ENCODE measurements around the gene PPP6R1. TPM values are rescaled to one million over a fixed set of nuclear protein-coding genes. Genes with fewer than 3 reads are reported as not detected.

Gene PPP6R1
- total RNA-seq, 1 donor from 2014 or later: 32.5 TPM

DNA sequence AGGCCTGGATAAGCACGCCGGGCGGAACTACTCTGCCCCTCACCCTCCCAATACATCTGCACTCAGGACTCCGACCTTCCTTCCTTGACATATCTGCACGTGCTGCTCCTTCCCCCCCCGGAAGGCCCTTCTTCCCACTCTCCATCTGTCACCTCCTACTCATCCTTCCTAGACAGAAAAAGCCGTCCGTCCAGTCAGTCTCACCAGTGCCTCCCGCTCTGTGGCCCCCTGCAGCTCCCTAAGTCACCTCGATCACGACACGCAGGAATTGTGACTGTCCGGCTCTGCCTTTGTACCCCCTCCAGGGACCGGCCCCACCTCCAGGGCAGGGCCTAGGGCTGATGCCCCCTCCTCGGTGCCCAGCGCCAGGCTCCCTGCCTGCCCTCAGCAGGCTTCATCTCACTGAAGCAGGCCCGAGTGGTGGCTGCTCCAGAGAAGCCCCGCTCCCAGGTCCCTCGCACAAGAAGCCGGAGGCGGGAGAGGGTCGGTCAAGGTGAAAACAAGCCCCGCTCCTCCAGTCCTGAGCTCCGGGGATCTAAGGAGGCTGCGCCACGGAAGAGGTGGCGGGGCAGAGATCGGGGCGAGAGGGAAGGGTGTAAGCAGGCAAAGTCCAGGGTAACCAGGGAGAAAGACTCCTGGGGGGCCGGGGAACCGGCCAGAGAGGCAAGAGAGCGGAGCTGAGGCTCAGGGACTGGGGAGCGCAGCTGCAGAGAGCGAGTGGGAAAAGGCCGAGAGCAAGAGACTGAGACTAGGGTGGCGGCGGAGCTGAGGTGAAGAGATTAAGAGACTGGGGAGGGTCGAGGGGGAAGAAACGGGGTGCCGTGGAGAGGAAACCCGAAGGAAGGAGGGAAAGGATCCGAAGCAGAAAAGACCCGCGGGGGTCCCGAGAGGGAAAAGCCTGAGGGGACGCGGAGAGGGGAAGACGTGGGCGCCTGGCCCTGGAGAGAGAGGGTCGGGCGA lies 1.1 kb downstream of the PPP6R1 start:
- no peak for DNase-seq (ENCODE audit: low read depth, low spot score)

DNA sequence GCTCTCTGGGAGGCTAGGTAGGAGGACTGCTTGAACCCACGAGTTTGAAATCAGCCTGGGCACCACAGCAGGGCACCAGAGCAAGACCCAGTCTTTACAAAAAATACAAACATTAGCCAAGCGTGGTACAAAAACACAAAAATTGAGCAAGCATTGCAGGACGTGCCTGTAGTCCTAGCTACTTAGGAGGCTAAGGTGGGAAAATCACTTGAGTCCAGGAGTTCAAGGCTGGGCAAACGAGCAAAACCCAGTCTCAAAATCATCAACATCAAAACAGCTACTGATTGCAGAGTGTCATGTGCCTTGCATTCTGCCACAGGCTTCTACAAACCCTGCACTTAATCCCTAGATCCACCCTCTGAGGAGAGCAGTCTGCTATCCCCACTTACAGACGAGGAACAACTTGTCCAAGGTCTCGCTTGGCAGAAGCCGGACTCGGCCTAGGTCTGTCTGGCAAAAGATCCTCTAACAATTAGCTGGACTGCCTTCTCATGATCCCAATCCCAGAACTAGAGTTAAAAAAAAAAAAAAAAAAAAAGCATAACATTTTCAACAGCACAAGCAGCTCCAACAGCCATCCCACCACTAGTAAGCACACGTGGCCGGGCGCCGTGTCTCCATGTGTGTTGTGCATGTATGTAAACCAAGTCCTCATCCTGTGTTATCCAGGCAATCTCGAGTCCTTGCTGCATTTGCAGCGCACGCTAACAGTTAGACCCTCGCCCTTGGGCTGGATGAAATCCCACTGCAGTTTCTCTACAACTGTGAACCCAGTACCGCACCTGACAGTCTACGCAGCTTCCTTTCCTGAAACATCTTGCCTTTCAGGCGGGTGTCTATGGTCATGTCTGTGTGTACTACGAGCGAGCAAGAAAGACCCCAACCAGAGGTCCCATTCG lies 2.0 kb downstream of the PPP6R1 start:
- DNase-seq (ENCODE audit: low read depth, low spot score): no peak

DNA sequence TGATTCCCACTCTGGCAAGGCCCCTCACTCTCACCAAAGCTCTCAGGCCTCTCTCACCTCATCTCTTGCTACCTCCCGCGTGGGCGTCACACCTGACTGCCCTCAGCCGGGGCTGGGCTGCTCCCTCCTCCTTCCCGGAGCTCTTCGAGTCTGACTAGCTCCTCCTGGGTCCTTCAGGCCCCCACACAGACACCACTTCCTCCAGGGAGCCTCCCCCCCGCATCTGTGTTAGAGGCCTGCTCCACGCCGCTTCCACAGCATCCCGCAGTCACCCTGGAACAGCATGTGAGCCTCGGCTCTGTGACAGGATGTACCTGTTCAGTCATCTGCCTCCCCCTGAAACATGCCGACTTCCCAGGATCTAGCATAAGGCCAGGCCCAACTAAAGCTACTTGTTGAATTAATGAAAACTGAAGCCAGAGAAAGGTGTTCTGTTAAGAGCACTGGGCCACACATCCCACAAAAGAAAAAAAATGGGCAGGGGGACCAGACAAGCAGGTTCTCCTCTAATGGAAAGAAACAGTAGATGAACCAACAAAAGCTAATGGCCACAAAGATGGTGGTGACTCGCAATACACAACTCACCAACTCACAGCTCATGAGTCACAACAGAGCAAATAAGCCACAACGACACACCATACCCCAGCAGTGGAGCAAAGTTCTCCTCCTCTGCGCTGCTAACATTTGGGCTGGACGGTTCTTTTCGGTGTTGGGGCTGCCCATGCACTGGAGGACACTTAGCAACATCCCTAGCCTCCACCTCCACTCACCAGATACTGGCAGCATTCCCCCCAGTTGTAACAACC lies 3.0 kb downstream of the PPP6R1 start:
- DNase-seq (ENCODE audit: low read depth, low spot score): no peak

DNA sequence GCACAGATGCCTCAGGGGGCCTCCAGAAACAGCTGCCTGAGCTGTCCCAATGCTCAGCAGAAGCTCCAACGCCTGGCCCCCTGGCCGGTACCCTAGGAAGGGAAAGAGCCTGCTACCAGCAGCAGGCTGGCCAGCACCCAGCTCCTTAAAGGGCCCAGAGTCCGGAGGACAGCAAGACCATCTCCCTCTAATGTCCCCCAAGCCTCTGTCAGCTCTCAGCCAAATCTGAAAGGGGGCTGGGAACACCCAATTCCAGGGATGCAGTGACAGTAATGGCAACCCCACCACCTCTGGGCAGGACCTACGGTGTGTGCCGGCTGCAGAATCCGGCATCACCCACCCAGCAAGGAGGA lies 4.2 kb downstream of the PPP6R1 start:
- DNase-seq (ENCODE audit: low read depth, low spot score): no peak

DNA sequence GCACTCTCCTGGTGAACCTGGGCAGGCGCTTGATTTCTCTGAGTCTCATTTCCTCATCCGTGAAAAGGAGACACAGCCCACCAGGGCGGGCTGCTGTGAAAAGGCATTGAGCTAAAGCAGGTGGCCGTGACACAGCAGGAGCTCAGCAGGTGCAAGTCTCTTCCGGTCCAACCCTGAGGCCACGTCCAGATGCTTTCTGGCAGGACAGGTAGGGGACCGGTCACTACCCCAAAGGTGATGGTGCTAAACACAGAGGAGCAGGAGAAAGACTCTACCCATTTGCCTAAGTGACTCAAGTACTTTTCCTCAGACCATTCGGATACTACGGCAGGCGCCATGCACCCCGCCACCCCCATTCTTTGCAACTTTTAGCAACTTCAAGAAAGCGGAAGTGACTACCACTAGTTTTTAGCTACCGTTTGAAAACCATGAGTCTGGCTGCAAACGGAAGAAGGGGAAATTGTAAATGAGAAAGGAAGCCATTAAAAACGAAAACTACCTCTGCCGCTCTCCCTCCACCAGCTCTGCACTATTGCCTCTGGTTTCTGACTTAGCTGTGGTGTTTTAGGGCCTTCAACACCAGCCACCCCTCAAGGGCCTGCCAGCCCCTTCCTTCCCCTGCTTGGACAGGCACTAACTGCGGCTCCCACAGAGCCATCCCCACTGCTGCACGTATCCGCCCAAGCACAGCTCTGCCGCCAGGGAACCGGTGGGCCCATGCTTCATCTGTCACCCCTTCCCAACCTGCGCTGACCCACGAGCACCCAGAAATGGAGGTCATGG lies 4.8 kb downstream of the PPP6R1 start:
- DNase-seq (ENCODE audit: low read depth, low spot score): no peak

DNA sequence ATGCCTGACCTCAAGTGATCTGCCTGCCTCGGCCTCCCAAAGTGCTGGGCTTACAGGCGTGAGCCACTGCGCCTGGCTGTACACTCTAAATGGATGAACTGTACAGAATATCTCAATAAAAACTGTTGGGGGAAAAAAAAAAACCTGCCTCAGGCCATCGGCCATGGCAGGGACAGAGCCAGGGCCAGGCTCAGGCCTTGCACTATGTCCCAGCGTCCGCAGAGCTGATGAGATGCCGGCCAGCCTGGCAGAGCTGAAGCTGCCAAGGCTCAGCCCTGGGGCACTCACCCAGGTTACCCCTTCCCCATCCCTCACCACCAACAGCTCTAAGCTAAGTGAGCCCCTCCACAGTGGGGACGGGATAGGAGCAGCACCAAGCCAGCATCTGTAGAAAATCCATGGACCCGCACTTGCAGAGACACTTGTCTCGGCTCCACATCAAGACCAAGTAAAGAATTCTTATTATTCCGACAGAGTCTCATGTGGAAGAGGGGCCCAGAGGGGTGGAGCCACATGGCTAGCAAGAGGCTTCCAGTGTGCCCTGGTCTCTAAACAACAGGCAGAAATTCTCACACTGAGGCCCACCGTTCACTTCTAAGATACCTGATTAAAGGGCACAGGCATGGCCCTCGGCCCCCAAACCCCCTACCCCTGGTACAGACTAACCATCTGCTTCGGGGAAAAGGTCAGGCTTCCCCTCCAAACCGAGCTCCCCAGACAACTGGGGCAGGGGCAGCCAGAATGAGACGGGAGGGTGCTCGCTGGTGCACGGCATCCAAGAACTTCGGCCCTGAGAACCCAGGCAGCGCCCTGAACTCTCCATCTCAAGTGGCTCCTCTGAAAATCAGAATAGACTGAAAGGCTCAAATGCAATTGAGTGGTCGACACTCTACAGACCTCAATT lies 5.8 kb downstream of the PPP6R1 start:
- DNase-seq (ENCODE audit: low read depth, low spot score): no peak

DNA sequence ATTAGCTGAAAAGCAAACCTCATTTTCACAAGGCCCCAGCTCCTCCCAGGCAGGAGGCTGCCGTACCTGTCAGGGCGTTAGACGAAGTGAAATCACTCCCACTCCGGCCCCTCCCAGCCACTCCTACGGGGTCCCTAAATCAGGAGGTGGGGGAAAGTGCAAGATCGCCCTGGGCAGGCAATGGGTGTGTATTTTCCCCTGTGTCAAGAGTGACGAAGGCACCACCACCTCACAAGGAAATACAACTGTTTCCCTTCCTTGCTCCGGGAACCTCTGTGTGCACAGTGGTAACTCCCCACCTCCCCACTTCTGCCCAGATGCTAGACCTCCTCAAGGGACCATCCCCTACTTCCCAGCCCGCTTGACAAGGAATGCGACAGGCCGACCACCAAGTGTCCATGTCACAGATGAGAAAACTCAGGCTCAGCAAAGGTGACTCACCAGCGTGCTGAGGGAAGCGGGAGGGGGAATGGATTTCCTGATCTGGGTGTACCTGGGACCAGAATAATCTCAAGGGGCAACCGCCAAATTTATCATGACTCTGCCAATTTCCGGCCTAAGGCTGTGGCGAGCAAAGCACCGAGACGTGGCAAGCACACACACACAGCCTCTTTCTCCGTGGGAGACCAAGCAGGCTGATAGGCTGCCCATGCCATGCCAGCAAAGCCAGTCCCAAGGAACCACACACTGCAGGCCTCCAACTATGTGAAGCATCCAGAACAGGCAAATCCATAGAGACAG lies 7.3 kb downstream of the PPP6R1 start:
- DNase-seq (ENCODE audit: low read depth, low spot score): no peak

DNA sequence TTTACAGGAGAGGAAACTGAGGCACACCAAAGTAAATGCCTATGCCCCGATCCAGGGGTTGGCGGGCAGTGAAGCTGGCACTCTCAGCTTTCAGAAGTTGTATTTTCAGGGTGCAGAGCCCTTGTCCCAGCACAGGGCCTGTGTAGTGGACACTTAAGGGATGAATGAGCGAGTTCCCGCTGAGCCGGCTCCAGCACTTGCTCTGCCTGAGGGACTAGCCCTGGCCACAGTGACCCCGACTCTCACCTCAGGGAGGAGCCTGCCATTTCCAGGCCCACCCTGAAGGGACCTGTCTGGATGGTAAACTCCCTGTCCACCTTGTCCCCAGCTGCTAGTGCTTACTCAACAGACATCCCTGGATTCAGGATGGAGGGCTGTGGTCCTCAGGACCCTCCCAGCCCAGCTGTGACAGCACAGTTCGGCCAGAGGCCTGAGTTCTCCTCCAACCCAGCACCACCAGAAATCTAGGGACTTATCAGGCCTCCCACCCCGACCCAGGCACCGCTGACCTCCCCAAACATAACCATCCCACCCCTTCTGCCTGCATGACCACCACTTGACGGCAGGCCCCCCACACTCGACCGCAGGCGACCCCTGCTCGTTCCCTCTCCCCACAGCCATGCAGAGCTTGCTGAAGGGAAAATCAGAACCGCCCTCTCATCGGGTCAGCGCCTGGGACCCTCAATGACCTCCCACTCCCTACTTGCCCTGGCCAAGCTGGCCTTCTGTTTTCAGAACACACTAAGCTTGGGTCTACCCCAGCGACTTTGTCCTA lies 8.4 kb downstream of the PPP6R1 start:
- DNase-seq (ENCODE audit: low read depth, low spot score): no peak

DNA sequence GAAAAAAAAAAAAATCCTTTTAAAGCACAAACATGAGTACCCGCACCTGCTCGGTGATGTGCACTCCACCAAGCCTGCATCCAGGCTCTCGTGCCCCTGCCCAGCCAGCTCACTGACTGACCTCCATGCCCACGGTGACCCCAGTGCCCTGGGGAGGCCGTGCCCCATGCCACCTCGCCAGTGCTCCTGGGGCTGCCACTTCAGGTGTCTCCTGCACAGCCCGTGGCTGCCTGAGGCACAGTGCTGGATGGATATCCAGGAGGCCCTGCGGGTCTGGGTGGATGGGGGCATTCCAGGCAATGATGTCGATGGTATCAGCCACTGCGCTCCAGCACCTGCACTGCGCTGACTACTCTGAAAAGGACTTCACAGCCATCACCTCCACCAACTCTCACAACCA lies 9.0 kb downstream of the PPP6R1 start:
- DNase-seq (ENCODE audit: low read depth, low spot score): no peak

DNA sequence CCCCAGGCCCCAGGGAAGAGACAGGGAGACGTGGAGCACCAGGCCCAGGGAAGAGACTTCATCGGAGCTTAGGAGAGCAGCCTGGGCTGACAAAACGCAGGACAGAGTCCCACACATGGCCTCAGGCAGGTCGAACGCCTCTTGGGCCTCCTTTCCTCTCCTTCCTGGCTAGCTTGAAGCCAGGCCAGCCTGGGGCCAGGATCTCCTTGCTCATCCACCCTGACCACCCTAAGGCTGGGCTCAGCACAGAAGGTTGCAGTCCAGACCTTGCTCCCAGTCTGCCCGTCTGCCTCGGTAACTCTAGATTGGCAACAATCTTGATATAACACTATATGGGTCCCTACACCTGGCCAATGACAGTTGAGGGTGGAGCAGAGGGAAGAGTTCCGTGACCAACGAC lies 10.1 kb downstream of the PPP6R1 start:
- DNase-seq (ENCODE audit: low read depth, low spot score): no peak

DNA sequence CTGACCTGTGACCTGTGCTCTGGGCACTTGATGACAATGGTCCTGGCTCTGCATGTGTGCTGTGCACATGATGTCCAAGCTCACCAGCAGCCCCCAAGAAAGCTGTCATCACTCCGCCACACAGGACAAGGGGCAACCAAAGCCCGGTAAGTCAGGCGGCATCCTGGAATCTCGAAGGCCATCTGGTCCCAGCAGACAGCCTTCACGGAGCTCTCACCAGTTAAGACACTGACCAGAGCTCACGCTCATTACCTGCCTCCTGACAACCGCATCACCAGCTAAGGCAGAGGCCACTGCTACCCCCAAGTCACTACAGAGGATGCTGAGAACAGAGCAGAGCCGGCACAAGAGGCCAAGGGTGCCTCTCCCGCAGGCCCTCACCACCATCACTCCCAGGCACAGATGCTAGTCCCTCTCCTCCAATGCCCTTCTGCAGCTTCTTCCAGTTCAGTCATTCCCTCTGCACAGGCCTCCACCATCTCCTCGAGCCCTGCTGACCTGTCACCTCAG lies 10.6 kb downstream of the PPP6R1 start:
- DNase-seq (ENCODE audit: low read depth, low spot score): no peak

DNA sequence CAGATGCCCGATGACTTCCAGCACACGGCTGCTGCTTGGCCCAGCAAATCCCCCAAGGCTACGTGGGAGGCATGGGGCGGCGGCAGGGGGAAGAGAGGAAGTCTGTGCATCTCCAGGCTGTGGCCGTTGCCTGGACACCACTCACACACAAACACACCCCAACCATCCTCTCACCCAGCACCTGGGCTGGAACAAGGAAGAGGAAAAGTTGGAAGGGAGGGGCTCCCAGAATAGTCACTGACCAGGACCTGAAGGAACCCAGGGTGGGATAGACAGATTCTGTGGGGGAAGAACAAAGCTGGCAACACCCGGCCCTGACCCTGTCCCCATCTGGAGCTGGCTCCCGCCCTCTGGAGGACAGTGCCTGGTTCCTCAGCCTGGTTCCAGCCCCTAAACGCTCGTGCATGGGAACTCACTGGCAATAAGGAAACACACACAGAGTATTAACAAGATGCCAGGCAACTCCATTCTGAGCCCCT lies 11.2 kb downstream of the PPP6R1 start:
- DNase-seq (ENCODE audit: low read depth, low spot score): no peak

DNA sequence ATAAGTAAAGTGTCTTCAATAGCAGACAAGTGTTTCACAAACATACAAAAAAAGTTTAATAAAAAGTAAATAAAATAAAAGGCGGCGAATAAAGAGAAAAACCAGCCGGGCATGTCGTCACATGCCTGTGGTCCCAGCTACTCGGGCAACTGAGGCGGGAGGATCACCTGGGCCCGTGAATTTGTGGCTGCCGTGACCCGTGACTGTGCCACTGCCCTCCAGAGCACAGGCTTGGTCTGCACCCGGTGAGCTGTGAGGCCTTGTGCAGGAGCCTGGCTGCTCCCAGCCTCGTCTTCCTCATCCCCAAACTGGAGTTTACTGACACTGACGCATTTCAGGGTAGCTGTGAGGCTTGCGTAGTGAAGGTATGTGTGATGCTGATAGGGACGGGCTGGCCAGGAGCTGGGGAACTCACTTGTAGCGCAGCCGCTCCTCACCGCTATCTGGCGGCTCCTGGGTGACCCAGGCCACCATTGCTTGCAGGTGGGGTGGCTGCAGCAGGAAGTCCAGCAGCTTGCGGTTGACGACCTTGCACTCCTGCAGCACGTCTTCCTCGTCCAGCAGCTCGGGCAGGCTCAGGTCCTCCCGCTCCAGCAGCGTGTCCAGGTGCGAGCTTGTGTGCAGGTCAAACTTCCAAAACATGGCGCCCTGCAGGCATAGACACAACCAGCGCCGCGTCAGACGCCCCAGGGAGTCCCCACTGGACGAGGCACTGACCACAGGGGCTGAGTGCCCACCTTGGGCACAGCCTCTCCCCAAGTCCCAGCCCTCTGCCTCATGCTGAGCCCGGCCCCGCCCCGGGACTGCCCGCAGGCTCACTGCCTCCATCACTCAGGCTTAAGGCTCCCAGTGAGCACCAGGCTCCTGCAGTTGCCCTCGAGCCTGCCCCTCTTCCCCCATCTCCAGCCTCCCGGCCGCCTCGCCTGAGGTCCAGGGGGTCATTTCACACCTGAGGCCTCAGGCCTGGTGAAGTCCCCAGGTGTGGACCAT lies 12.1 kb downstream of the PPP6R1 start:
- DNase-seq (ENCODE audit: low read depth, low spot score): no peak

DNA sequence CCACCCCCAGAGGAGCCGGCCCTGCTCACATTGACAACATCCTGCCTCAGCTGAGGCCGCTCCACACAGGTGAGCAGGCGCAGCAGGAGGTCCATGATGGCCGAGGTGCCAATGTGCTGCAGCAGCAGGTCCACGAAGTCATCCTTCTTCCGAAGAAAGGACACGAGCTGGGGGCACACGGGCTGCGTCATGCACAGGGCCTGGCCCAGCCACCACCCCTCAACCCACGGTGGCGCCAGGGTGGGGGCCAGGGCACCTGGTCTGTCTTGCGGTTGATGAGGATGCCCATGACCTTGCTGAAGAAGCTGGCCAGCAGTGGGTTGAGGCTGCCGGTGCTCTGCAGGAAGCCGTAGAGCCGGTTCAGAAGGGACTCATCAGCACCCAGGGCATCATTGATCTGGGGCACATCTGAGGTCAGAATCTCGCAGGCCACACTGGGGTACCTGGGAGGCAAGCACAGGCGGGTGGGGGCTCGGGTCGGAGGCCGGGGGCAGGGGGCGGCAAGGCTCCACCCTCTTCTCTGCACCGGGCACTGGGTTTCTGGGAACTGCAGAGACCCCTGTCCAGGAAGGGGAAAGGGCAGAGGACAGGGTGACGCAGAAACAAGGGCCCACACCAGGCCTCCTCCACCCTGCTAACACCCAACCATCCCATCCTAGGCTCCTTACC lies 13.4 kb downstream of the PPP6R1 start:
- no peak for DNase-seq (ENCODE audit: low read depth, low spot score)

DNA sequence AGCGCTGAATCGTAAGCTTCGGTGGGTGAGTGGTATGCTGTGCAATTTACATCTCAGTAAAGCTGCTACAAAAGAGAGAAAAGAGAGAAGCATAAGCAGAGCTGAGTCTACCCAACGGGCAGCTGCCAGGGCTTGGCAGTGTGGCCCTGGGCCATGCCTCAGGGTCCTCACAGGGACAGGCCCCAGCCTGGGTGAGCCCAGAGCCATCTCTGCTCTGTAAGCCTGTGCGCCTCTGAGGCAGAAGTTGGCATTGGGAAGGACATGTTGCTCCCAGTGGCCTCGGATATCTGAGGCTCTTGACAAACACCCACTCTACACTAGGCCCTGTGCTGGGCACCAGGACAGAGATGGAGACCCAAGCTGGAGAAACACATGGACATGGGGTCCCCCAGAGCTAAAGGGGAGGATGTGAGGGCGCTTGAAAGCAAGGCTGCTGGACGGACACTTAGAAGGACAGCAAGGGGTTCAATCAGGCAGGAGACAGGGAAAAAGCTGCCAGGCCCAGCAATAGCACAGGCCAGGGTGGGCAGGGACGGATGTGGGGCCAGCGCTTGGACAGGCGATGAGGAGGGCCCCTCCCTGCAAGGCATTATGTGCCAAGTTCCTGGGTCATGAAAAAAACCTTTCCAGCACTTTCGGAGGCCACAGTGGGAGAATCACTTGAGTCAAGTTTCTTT lies 14.7 kb downstream of the PPP6R1 start:
- no peak for DNase-seq (ENCODE audit: low read depth, low spot score)

DNA sequence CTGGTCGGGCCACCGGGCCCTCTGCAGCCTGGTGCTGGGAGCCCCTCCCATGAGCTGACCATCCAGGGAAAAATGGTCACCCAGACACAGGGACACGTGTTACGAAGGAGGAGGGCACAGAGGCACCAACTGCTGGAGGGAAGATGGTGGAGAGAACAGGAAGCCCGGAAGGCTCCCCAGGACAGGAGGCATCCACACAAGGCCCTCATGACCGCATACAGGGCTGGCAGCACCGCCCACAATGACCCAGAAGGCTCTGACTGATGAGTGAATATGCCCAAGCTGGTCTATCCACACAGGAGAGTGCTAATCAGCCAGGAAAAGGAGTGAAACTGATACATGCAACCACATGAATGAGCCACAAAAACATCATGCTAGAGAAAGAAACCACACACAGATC lies 16.3 kb downstream of the PPP6R1 start:
- no peak for DNase-seq (ENCODE audit: low read depth, low spot score)

All from pulmonary artery endothelial cell (primary cell).